Natural killer cell treated with Interleukin-12 subunit alpha and Interleukin-12 subunit beta and Interleukin-15 and Interleukin-18, amount 100 ng/mL, for 72 hours (primary cell): ENCODE data around the gene CSF2. TPM values are rescaled to one million over a fixed set of nuclear protein-coding genes. Genes with fewer than 3 reads are reported as not detected.
"Not testable (repeated sequence)": the region's sequence is repeated elsewhere in the genome, so short reads cannot be mapped to it uniquely, and the experiment has no call there.

Experiments used
- ATAC-seq, 2 donors: fragments of 150-1000 bp; cut with Tn5 transposase in 1 of 2; sonication (Bioruptor Pico), chemical (Tn5 transposase) in 1 of 2; 2 replicates each; pipeline ENCODE4 v1.10.0; 2021
- DNase-seq: peaks from one replicate; pipeline ENCODE4 v3.0.0; 2022; ENCODE audit warnings: low spot score
- H3K27ac Mint-ChIP-seq, 2 donors: 1 replicate in 1 of 2; 2 replicates in 1 of 2; pipeline ENCODE4 v1.8.0; 2022; ENCODE audit warnings: mixed read lengths in 2 of 2, mild to moderate bottlenecking in 1 of 2, moderate library complexity in 1 of 2
- H3K27me3 Mint-ChIP-seq, 2 donors: 1 replicate in 1 of 2; 2 replicates in 1 of 2; pipeline ENCODE4 v1.8.0; 2022; ENCODE audit warnings: mixed read lengths in 2 of 2
- H3K36me3 Mint-ChIP-seq: one replicate; pipeline ENCODE4 v1.8.0; 2022; ENCODE audit warnings: mixed read lengths
- H3K4me1 Mint-ChIP-seq, 2 donors: 1 replicate in 1 of 2; 2 replicates in 1 of 2; pipeline ENCODE4 v1.8.0; 2022; ENCODE audit warnings: low read depth in 2 of 2, mixed read lengths in 2 of 2, mild to moderate bottlenecking in 1 of 2
- H3K4me3 Mint-ChIP-seq: one replicate; pipeline ENCODE4 v1.8.0; 2022; ENCODE audit warnings: mixed read lengths
- H3K9me3 Mint-ChIP-seq: 2 replicates; pipeline ENCODE4 v1.8.0; 2022; ENCODE audit warnings: mixed read lengths
- total RNA-seq, 2 donors: library from RNA; stranded (reverse); gene quantifications; one replicate each; pipeline ENCODE4 v1.2.3, GENCODE V29; 2022

The CSF2 gene
- total RNA-seq, 2 donors from 2014 or later = 41.4 to 125 TPM

- H3K4me1 Mint-ChIP-seq, H3K4me3 Mint-ChIP-seq, H3K27me3 Mint-ChIP-seq, H3K9me3 Mint-ChIP-seq, DNase-seq, H3K27ac Mint-ChIP-seq, ATAC-seq: not testable (repeated sequence)
- H3K36me3 Mint-ChIP-seq = peaks cover 18% of the 10 kb centered on the region
Measured at GRCh38 chr5:132123578-132123977, 50.0 kb downstream of the CSF2 start.

Other genes with a start within 250 kb of the CSF2 start
- not detected for gene MEIKIN, start 128.1 kb upstream of the CSF2 start, total RNA-seq
- gene ACSL6, start 62.1 kb upstream of the CSF2 start, total RNA-seq = 1 to 10 TPM in 1 of 2 donors, under 1 TPM in 1; 0.67 to 1.5 TPM
- gene IL3, start 13.1 kb upstream of the CSF2 start, total RNA-seq = under 1 TPM in 1 of 2 donors, not detected in 1; 0.36 TPM
- gene P4HA2, start 154.1 kb downstream of the CSF2 start, total RNA-seq = 10 to 100 TPM in 1 of 2 donors, 1 to 10 TPM in 1; 5.5 to 20.1 TPM
- not detected for gene PDLIM4, start 183.9 kb downstream of the CSF2 start, total RNA-seq
- gene SLC22A4, start 220.6 kb downstream of the CSF2 start, total RNA-seq = 1 to 10 TPM in 1 of 2 donors, under 1 TPM in 1; 0.93 to 2.5 TPM